ENCODE results near the gene ELF5. TPM values are rescaled to one million over a fixed set of nuclear protein-coding genes. Genes with fewer than 3 reads are reported as not detected.

Gene ELF5
- total and polyA plus RNA-seq, 2 donors (not counting 3 experiments of a cell fraction or from before 2014, with no cell fraction given), result not detected

GRCh38 chr11:34546511-34547209 is 33.1 kb upstream of the ELF5 start:
- POLR2A ChIA-PET, result no interaction called here
- Histone ChIP-seq H2AFZ (ENCODE audit: low read depth, low read length) (no peak overlapping the region), H3K27me3 (ENCODE audit: control insufficient read depth in 2 of 2, insufficient read depth in 2 of 2, low read length in 2 of 2) (peaks cover 0 to 4% of the 10 kb centered on the region in 2 experiments), H3K36me3 (ENCODE audit: control insufficient read depth in 2 of 2, extremely low read depth in 1 of 2, insufficient read depth in 2 of 2, low read length in 2 of 2) (no peaks in the 10 kb centered on the region), H3K4me3 (replicated peaks in 1 of 3; ENCODE audit: insufficient read depth in 1 of 3, low read depth in 1 of 3, low read length in 3 of 3) (no peak overlapping the region), H3K4me1 (ENCODE audit: control insufficient read depth, extremely low read depth, insufficient read depth, low read length) (no peaks in the 10 kb centered on the region), H3K4me2 (ENCODE audit: insufficient read depth, low read length) (no peak overlapping the region), H3K9me1 (replicated peaks; ENCODE audit: control insufficient read depth, extremely low read depth, insufficient read depth, low read length) (no peaks in the 10 kb centered on the region), H4K20me1 (replicated peaks; ENCODE audit: control insufficient read depth, extremely low read depth, insufficient read depth, low read length) (no peaks in the 10 kb centered on the region), H3K27ac (ENCODE audit: insufficient read depth, low read depth, low read length) (no peak overlapping the region), H3K9me3 (replicated peaks; ENCODE audit: control insufficient read depth, insufficient read depth, low read length) (no peaks in the 10 kb centered on the region), H3K79me2 (ENCODE audit: control insufficient read depth, insufficient read depth, low read length) (no peaks in the 10 kb centered on the region), H3K9ac (replicated peaks; ENCODE audit: extremely low read depth, insufficient read depth, low read length) (no peak overlapping the region)
- CTCF ChIA-PET, result interaction anchor here (1.3 to 1.5 kb wide), 3 partner anchors 10 to 34 kb away, joined by 3 to 5 read pairs (median 4); no protein-coding TSS in a partner anchor
- intact Hi-C loops (cut with micrococcal nuclease), result no loop called here
- TF ChIP-seq FOS (IDR thresholded peaks at IDR 0.05; ENCODE audit: borderline replicate concordance, insufficient read depth, low read length) (no peak), JUN (IDR thresholded peaks at IDR 0.05; ENCODE audit: borderline replicate concordance, insufficient read depth, insufficient read length, low read depth) (no peak), EZH2 (IDR thresholded peaks at IDR 0.05; ENCODE audit: borderline replicate concordance, low read depth, low read length, severe bottlenecking) (no peak), GATA2 (IDR thresholded peaks at IDR 0.05; ENCODE audit: insufficient read depth, insufficient read length, low read depth, low read length) (no peak), MYC (IDR thresholded peaks at IDR 0.05; ENCODE audit: low read depth, low read length) (no peak), MAX (IDR thresholded peaks at IDR 0.05; ENCODE audit: insufficient read depth, insufficient read length) (no peak), POLR2AphosphoS5 (IDR thresholded peaks at IDR 0.05; ENCODE audit: insufficient read depth, low read depth, low read length) (no peak), POLR2A (IDR thresholded peaks at IDR 0.05; ENCODE audit: low read depth, low read length) (no peak), CTCF (IDR thresholded peaks at IDR 0.05; ENCODE audit: extremely low read depth in 1 of 2, insufficient read depth in 1 of 2, low read depth in 1 of 2, low read length in 2 of 2) (no peak)
- BruUV-seq (replicated peaks), result no TSS peak
- DNase-seq (ENCODE audit: low read depth, low spot score), result no peak
- dilution Hi-C loops (cut with MboI; ENCODE audit: extremely low pct_ligation_motif_present, low sequenced_read_pairs), result no loop called here
- FAIRE-seq, result no peak

All from endothelial cell of umbilical vein (primary cell).